OCI-LY1 (cell line): ENCODE measurements around the gene XYLT1.

Experiments used
- H2AFZ ChIP-seq: fragments of 200-600 bp; sonication (generic), shearing (Covaris generic); 2 replicates; pipeline ENCODE4 v1.6.0; 2014; ENCODE audit warnings: antibody characterized with exemption, mild to moderate bottlenecking, low read length
- H3F3A ChIP-seq: fragments of 200-600 bp; sonication (generic), shearing (Covaris generic); 2 replicates; pipeline ENCODE4 v1.6.0; 2014; ENCODE audit warnings: mild to moderate bottlenecking, antibody characterized with exemption, low read length, moderate library complexity; ENCODE audit not compliant: insufficient read depth
- H3K27ac ChIP-seq: fragments of 200-600 bp; sonication (generic); 2 replicates; pipeline ENCODE4 v1.5.1; 2014; ENCODE audit warnings: low read length, mixed run types, mild to moderate bottlenecking, low read depth; ENCODE audit not compliant: poor library complexity, severe bottlenecking
- H3K27me3 ChIP-seq: fragments of 200-600 bp; sonication (generic); 2 replicates; pipeline ENCODE4 v1.6.0; 2014; ENCODE audit warnings: antibody characterized with exemption, mild to moderate bottlenecking, low read length, moderate library complexity; ENCODE audit not compliant: insufficient read depth
- H3K36me3 ChIP-seq: fragments of 200-600 bp; sonication (generic); 2 replicates; pipeline ENCODE4 v1.6.1; 2014; ENCODE audit warnings: mild to moderate bottlenecking, antibody characterized with exemption, low read length, moderate library complexity, mixed read lengths; ENCODE audit not compliant: insufficient read depth
- H3K4me1 ChIP-seq: fragments of 200-600 bp; sonication (generic); 2 replicates; pipeline ENCODE4 v1.5.1; 2014; ENCODE audit warnings: mild to moderate bottlenecking, low read length, moderate library complexity; ENCODE audit not compliant: insufficient read depth, severe bottlenecking
- H3K4me2 ChIP-seq: fragments of 200-600 bp; sonication (generic), shearing (Covaris generic); 2 replicates; pipeline ENCODE4 v1.6.1; 2014; ENCODE audit warnings: low read length
- H3K4me3 ChIP-seq: fragments of 200-600 bp; sonication (generic); 2 replicates; pipeline ENCODE4 v1.5.1; 2014; ENCODE audit warnings: low read length, low read depth, mild to moderate bottlenecking, mixed read lengths; ENCODE audit not compliant: poor library complexity, severe bottlenecking
- H3K79me2 ChIP-seq: fragments of 200-600 bp; shearing (Covaris generic); 2 replicates; pipeline ENCODE4 v1.6.1; 2016; ENCODE audit warnings: mixed run types, low read length, mixed read lengths; ENCODE audit not compliant: insufficient read depth
- H3K9ac ChIP-seq: fragments of 200-600 bp; sonication (generic), shearing (Covaris generic); 2 replicates; pipeline ENCODE4 v1.6.1; 2014; ENCODE audit warnings: mild to moderate bottlenecking, low read length, mixed read lengths
- H3K9me2 ChIP-seq: fragments of 200-600 bp; sonication (generic), shearing (Covaris generic); 2 replicates; pipeline ENCODE4 v1.6.1; 2014; ENCODE audit warnings: low read depth, mild to moderate bottlenecking, low read length, mixed read lengths
- H3K9me3 ChIP-seq: fragments of 200-600 bp; shearing (Covaris generic); 2 replicates; pipeline ENCODE4 v1.6.1; 2014; ENCODE audit warnings: low read length, mixed read lengths
- H4K20me1 ChIP-seq: fragments of 200-600 bp; sonication (generic), shearing (Covaris generic); 2 replicates; pipeline ENCODE4 v1.6.0; 2016; ENCODE audit warnings: mild to moderate bottlenecking, low read length; ENCODE audit not compliant: insufficient read depth
- CTCF ChIP-seq: fragments of 200-600 bp; sonication (generic), shearing (Covaris generic); IDR thresholded peaks from 2 replicates; pipeline ENCODE4 v1.5.1; 2017; ENCODE audit warnings: mild to moderate bottlenecking, antibody characterized with exemption, low read length, moderate library complexity, mixed read lengths
- EZH2 ChIP-seq: fragments of 200-600 bp; sonication (generic), shearing (Covaris generic); IDR thresholded peaks from 2 replicates; pipeline ENCODE4 v1.8.0; 2017; ENCODE audit warnings: borderline replicate concordance, mixed run types, mild to moderate bottlenecking, antibody characterized with exemption, low read length, moderate library complexity, mixed read lengths

XYLT1 gene

DNA sequence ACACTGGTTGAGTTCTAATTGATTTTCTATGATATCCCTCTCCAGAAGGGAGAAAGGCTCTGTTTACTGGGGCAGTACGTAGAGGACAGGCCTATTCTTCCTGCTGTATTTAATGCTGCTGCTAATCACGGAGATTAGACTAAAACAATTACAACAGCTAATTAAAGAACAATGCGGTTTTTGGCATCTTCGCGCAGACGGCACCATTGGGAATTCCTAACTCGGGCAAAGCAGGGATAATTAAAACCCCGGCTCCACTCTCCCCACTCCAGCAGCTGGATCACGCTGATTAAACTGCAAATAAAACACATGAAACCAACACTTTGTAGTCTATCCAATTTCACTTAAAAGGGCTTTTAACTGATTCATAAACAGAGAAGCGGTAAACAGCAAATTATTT is 147.6 kb downstream of the XYLT1 start:
- H3K79me2 ChIP-seq, result peaks cover 8% of the 10 kb centered on the region
- no peaks in the 10 kb centered on the region for H3K9me3 ChIP-seq
- H3F3A ChIP-seq, result no peaks in the 10 kb centered on the region
- TF ChIP-seq CTCF (no peak), EZH2 (no peak)
- 0 out of 2 replicates have a peak, but pooled peaks cover under 1% of the 10 kb centered on the region for H3K36me3 ChIP-seq
- H3K27me3 ChIP-seq, result no peaks in the 10 kb centered on the region
- H3K4me2 ChIP-seq, result no peak overlapping the region
- H3K9ac ChIP-seq, result no peak overlapping the region
- H2AFZ ChIP-seq, result no peak overlapping the region
- no peak overlapping the region for H3K4me3 ChIP-seq
- H3K4me1 ChIP-seq, result peaks cover 2% of the 10 kb centered on the region
- no peak overlapping the region for H3K27ac ChIP-seq
- no peaks in the 10 kb centered on the region for H4K20me1 ChIP-seq
- H3K9me2 ChIP-seq, result no peaks in the 10 kb centered on the region

DNA sequence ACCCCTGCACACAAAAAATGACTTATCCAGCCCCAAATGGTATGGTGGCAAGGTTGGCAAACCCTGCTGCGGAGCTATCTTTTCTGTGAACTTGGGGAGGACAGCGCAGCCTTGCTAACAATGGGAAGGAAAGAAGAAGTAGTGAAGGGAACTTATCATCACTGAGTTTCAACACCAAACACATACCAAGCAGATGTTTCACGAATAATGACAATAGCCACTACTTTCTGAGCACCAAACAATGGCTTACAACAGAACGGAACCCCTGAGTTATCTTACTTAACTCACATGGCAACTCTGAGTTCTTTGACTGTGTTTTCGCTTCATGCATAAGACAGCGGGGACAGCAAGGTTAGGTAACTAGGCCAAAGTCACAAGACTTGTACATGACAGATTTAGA is 148.9 kb downstream of the XYLT1 start:
- Histone ChIP-seq H4K20me1 (no peaks in the 10 kb centered on the region), H3K27me3 (no peaks in the 10 kb centered on the region), H3F3A (no peaks in the 10 kb centered on the region), H3K9me2 (no peaks in the 10 kb centered on the region), H3K27ac (no peak overlapping the region), H3K9ac (no peak overlapping the region), H3K4me2 (no peak overlapping the region), H2AFZ (no peak overlapping the region), H3K36me3 (peaks cover 8% of the 10 kb centered on the region; the same call in 1 of the 2 replicates), H3K9me3 (no peaks in the 10 kb centered on the region), H3K4me3 (no peak overlapping the region), H3K79me2 (peaks cover 5% of the 10 kb centered on the region; the same call in 1 of the 2 replicates), H3K4me1 (no peaks in the 10 kb centered on the region)
- TF ChIP-seq EZH2 (no peak), CTCF (no peak)

GRCh38 chr16:17320009-17320408 is 150.8 kb downstream of the XYLT1 start:
- Histone ChIP-seq H3K9ac (no peak overlapping the region), H2AFZ (no peak overlapping the region), H3K4me3 (no peak overlapping the region), H3K9me2 (no peaks in the 10 kb centered on the region), H4K20me1 (no peaks in the 10 kb centered on the region), H3K27me3 (no peaks in the 10 kb centered on the region), H3F3A (no peaks in the 10 kb centered on the region), H3K4me1 (no peaks in the 10 kb centered on the region), H3K9me3 (no peaks in the 10 kb centered on the region), H3K4me2 (no peak overlapping the region), H3K36me3 (peaks cover 8% of the 10 kb centered on the region; the same call in 1 of the 2 replicates), H3K79me2 (peaks cover 15% of the 10 kb centered on the region), H3K27ac (no peak overlapping the region)
- no peak for TF ChIP-seq EZH2

DNA sequence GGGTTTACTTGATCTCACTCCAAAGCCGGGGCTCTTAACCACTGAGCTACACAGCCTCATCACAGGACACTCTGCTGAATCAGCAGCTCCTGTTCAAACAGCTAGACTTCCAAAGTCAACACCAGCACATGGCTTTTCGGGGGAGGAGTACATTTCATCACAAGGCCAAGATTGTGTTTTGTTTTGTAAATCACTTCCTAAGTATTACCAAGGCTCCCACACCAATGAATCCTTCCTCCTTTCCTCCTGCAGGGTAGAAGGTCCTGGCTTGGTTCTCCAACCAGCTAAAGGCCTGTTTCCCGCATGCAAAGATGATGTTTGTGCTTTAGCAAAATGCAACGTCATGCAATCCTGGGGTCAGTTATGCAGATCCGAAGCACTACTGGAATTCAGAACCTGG is 152.5 kb downstream of the XYLT1 start:
- no peaks in the 10 kb centered on the region for H3K4me1 ChIP-seq

More for the DNA sequence above, 152.5 kb downstream of the XYLT1 start:
- Histone ChIP-seq H3F3A (no peaks in the 10 kb centered on the region), H3K9me3 (no peaks in the 10 kb centered on the region), H3K27me3 (no peaks in the 10 kb centered on the region), H3K4me3 (no peak overlapping the region), H3K9ac (no peak overlapping the region), H3K4me2 (no peak overlapping the region), H3K9me2 (no peaks in the 10 kb centered on the region), H3K36me3 (peaks cover 13% of the 10 kb centered on the region), H2AFZ (no peak overlapping the region), H3K79me2 (peaks cover 19% of the 10 kb centered on the region), H4K20me1 (no peaks in the 10 kb centered on the region), H3K27ac (no peak overlapping the region)
- no peak for TF ChIP-seq EZH2
- no peak for TF ChIP-seq CTCF
